HFFc6 (cell line): ENCODE results near the gene EVI5. TPM values are rescaled to one million over a fixed set of nuclear protein-coding genes. Genes with fewer than 3 reads are reported as not detected.
A peak's percentile ranks its signal among the peaks of the same experiment; 100 is the strongest.

ENCODE experiments used
- DNase-seq: peaks from one replicate; pipeline ENCODE4 v3.0.0-alpha.2; 2018
- H3K27ac Mint-ChIP-seq: 2 replicates; pipeline ENCODE4 v1.8.0; 2020; ENCODE audit warnings: mild to moderate bottlenecking, mixed read lengths
- H3K27me3 Mint-ChIP-seq: 2 replicates; pipeline ENCODE4 v1.8.0; 2021; ENCODE audit warnings: mild to moderate bottlenecking, moderate library complexity, mixed read lengths; ENCODE audit not compliant: insufficient read depth
- H3K36me3 Mint-ChIP-seq: 2 replicates; pipeline ENCODE4 v1.8.0; 2021; ENCODE audit warnings: low read depth, mixed read lengths
- H3K4me1 Mint-ChIP-seq: 2 replicates; pipeline ENCODE4 v1.8.0; 2020; ENCODE audit warnings: low read depth, mixed read lengths
- H3K4me3 Mint-ChIP-seq: 2 replicates; pipeline ENCODE4 v1.8.0; 2020; ENCODE audit warnings: mild to moderate bottlenecking, moderate library complexity, mixed read lengths
- H3K9me3 Mint-ChIP-seq: 2 replicates; pipeline ENCODE4 v1.8.0; 2020; ENCODE audit warnings: mild to moderate bottlenecking, mixed read lengths
- total RNA-seq, 6 experiments: library from RNA; stranded (reverse); fragmentation: NEBNext Ultra II Directional; extraction: Animal tissue kit (Norgen Biotek cat#: 25700); gene quantifications; 2 replicates in 1 of 6; 3 replicates in 5 of 6; pipeline ENCODE4 v1.2.3, GENCODE V29; 2021
- TF ChIP-seq, protein P1 (sequence below): fragments of 200-600 bp; sonication (generic); IDR thresholded peaks from 2 replicates; pipeline ENCODE4 v1.5.0; 2021; ENCODE audit warnings: antibody characterized with exemption, mild to moderate bottlenecking

EVI5 gene
- total RNA-seq, 6 experiments from 2014 or later: 31.7 to 43.7 (median 34.0) TPM

GRCh38 chr1:92804721-92805201 lies 19.9 kb upstream of the EVI5 start:
- peak overlapping the region; percentile 94 for H3K27ac Mint-ChIP-seq
- TF ChIP-seq, protein P1, sequence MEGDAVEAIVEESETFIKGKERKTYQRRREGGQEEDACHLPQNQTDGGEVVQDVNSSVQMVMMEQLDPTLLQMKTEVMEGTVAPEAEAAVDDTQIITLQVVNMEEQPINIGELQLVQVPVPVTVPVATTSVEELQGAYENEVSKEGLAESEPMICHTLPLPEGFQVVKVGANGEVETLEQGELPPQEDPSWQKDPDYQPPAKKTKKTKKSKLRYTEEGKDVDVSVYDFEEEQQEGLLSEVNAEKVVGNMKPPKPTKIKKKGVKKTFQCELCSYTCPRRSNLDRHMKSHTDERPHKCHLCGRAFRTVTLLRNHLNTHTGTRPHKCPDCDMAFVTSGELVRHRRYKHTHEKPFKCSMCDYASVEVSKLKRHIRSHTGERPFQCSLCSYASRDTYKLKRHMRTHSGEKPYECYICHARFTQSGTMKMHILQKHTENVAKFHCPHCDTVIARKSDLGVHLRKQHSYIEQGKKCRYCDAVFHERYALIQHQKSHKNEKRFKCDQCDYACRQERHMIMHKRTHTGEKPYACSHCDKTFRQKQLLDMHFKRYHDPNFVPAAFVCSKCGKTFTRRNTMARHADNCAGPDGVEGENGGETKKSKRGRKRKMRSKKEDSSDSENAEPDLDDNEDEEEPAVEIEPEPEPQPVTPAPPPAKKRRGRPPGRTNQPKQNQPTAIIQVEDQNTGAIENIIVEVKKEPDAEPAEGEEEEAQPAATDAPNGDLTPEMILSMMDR: no peak
- peaks cover 49% of the 10 kb centered on the region for H3K4me1 Mint-ChIP-seq
- no peaks in the 10 kb centered on the region for H3K36me3 Mint-ChIP-seq
- DNase-seq: peak; percentile 97
- no peaks in the 10 kb centered on the region for H3K27me3 Mint-ChIP-seq
- H3K4me3 Mint-ChIP-seq: peak overlapping the region; percentile 71
- H3K9me3 Mint-ChIP-seq: no peaks in the 10 kb centered on the region

GRCh38 chr1:92803140-92803887 lies 18.4 kb upstream of the EVI5 start:
- Mint-ChIP-seq H3K36me3 (no peaks in the 10 kb centered on the region), H3K9me3 (no peaks in the 10 kb centered on the region)
- DNase-seq: no peak

DNA sequence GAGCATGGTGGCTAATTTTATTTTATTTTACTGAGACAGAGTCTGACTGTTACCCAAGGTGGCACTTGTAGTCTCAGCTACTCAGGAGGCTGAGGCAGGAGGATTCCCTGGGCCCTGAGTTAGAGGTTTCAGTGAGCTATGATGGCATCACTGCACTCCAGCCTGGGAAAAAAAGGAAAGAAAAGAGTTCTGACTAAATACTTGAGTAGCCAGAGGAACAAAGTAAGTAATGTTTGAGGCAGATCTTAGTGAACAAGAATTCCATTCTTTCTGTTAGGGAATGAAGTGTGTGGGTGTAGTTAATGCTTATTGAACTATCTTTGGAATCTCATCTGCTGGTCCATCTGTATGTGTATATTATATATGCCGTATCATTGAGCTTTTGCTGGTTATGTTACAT lies 13.1 kb upstream of the EVI5 start:
- H3K4me3 Mint-ChIP-seq: no peak overlapping the region
- no peak overlapping the region; the same call in 1 of the 2 replicates for H3K27ac Mint-ChIP-seq
- DNase-seq: peak; percentile 30
- H3K4me1 Mint-ChIP-seq: peaks cover 29% of the 10 kb centered on the region
- 0 out of 2 replicates have a peak, but pooled peaks cover 4% of the 10 kb centered on the region for H3K36me3 Mint-ChIP-seq
- peaks cover 3% of the 10 kb centered on the region; the same call in 1 of the 2 replicates for H3K27me3 Mint-ChIP-seq
- no peaks in the 10 kb centered on the region for H3K9me3 Mint-ChIP-seq
- TF ChIP-seq, protein P1: no peak

More at GRCh38 chr1:92803140-92803887, 18.4 kb upstream of the EVI5 start:
- H3K27me3 Mint-ChIP-seq: no peaks in the 10 kb centered on the region
- H3K4me1 Mint-ChIP-seq: peaks cover 38% of the 10 kb centered on the region
- no peak overlapping the region for H3K4me3 Mint-ChIP-seq
- H3K27ac Mint-ChIP-seq: no peak overlapping the region
- TF ChIP-seq, protein P1: no peak

DNA sequence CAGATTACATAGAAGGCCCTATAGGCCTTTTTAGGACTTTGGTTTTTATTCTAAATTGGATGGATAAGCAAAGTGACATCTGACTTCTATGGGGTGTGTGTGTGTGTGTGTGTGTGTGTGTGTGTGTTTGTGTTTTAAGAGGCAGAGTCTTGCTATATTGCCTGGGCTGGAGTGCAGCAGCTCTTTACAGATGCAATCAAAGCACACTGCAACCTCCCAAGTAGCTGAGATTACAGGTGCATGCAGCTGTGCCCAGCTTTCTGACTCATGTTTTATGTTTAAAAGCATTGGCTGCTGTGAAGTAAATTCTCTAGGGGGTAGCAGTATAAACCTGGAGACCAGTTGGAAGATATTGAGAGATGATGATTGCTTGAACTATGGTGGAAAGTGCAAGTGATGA lies 12.4 kb upstream of the EVI5 start:
- Mint-ChIP-seq H3K36me3 (0 out of 2 replicates have a peak, but pooled peaks cover 4% of the 10 kb centered on the region), H3K4me3 (no peak overlapping the region), H3K27me3 (peaks cover 5% of the 10 kb centered on the region), H3K9me3 (no peaks in the 10 kb centered on the region), H3K4me1 (peaks cover 34% of the 10 kb centered on the region), H3K27ac (no peak overlapping the region)
- no peak for DNase-seq
- TF ChIP-seq, protein P1: no peak

DNA sequence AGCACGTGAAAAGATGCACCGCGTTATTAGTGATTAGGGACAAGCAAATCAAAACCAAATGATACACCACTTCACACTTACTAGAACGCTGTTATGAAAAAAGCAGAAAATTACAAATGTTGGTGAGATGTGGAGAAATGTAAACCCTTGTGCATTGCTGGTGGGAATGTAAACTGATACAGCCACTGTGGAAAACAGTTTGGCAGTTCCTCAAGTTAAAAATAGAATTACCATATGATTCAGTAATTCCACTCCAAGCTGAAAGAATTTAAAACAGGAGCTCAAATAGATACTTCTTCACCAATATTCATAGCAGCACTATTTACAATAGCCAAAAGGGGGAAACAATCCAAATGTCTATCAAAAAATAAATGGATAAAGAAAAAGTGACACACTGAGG lies 10.3 kb upstream of the EVI5 start:
- Mint-ChIP-seq H3K27me3 (peaks cover 5% of the 10 kb centered on the region), H3K9me3 (no peaks in the 10 kb centered on the region), H3K27ac (peak overlapping the region; percentile 51), H3K36me3 (0 out of 2 replicates have a peak, but pooled peaks cover 4% of the 10 kb centered on the region), H3K4me1 (peaks cover 34% of the 10 kb centered on the region), H3K4me3 (no peak overlapping the region)
- TF ChIP-seq, protein P1: peak; percentile 24; the same call in 1 of the 2 replicates
- DNase-seq: peak; percentile 63
